ENCODE measurements around the gene DLGAP1.
A peak's percentile ranks its signal among the peaks of the same experiment; 100 is the strongest.
"Not testable (repeated sequence)": the region's sequence is repeated elsewhere in the genome, so short reads cannot be mapped to it uniquely, and the experiment has no call there.

DLGAP1 gene

GRCh38 chr18:3624935-3625741 lies 830.0 kb downstream of the DLGAP1 start:
- peak; percentile 91 for DNase-seq (ENCODE audit: low read depth)

- DNase-seq (ENCODE audit: low read depth): no peak
Measured at GRCh38 chr18:3624546-3624934, 830.6 kb downstream of the DLGAP1 start.

- DNase-seq (ENCODE audit: low read depth): peak; percentile 97
Measured at GRCh38 chr18:3623769-3624545, 831.1 kb downstream of the DLGAP1 start.

GRCh38 chr18:3620146-3621119 lies 834.7 kb downstream of the DLGAP1 start:
- no peak for DNase-seq (ENCODE audit: low read depth)

GRCh38 chr18:3619746-3620145 lies 835.4 kb downstream of the DLGAP1 start:
- no peak for DNase-seq (ENCODE audit: low read depth)

- no peak for DNase-seq (ENCODE audit: low read depth)
Measured at GRCh38 chr18:3619222-3619621, 835.9 kb downstream of the DLGAP1 start.

- DNase-seq (ENCODE audit: low read depth): no peak
Measured at GRCh38 chr18:3616744-3617143, 838.4 kb downstream of the DLGAP1 start.

GRCh38 chr18:3616142-3616541 lies 839.0 kb downstream of the DLGAP1 start:
- DNase-seq (ENCODE audit: low read depth): no peak

GRCh38 chr18:3615374-3615985 lies 839.6 kb downstream of the DLGAP1 start:
- no peak for DNase-seq (ENCODE audit: low read depth)

- DNase-seq (ENCODE audit: low read depth): no peak
Measured at GRCh38 chr18:3612315-3612714, 842.8 kb downstream of the DLGAP1 start.

GRCh38 chr18:3611313-3612090 lies 843.6 kb downstream of the DLGAP1 start:
- DNase-seq (ENCODE audit: low read depth): no peak

GRCh38 chr18:3610813-3611212 lies 844.3 kb downstream of the DLGAP1 start:
- DNase-seq (ENCODE audit: low read depth): peak; percentile 40

GRCh38 chr18:3610188-3610708 lies 844.9 kb downstream of the DLGAP1 start:
- no peak for DNase-seq (ENCODE audit: low read depth)

GRCh38 chr18:3608488-3608887 lies 846.6 kb downstream of the DLGAP1 start:
- no peak for DNase-seq (ENCODE audit: low read depth)

- not testable (repeated sequence) for DNase-seq (ENCODE audit: low read depth)
Measured at GRCh38 chr18:3608099-3608453, 847.0 kb downstream of the DLGAP1 start.

- peak; percentile 33 for DNase-seq (ENCODE audit: low read depth)
Measured at GRCh38 chr18:3607309-3608098, 847.6 kb downstream of the DLGAP1 start.

- not testable (repeated sequence) for DNase-seq (ENCODE audit: low read depth)
Measured at GRCh38 chr18:3606863-3607262, 848.2 kb downstream of the DLGAP1 start.

- no peak for DNase-seq (ENCODE audit: low read depth)
Measured at GRCh38 chr18:3605954-3606443, 849.1 kb downstream of the DLGAP1 start.

- no peak for DNase-seq (ENCODE audit: low read depth)
Measured at GRCh38 chr18:3605486-3605952, 849.6 kb downstream of the DLGAP1 start.

Data from amniotic epithelial cell (primary cell).